22Rv1 (cell line): Measurements from ENCODE around the gene INPP5D.

Experiments
- CTCF ChIP-seq: fragments of 450-650 bp; IDR thresholded peaks from 2 replicates; pipeline ENCODE4 v1.5.1; 2017; ENCODE audit warnings: mild to moderate bottlenecking
- ZFX ChIP-seq: fragments of 450-650 bp; IDR thresholded peaks from 2 replicates; pipeline ENCODE4 v1.6.1; 2017; ENCODE audit warnings: antibody characterized with exemption, borderline replicate concordance

- TF ChIP-seq CTCF (no peak), ZFX (no peak)
These were observed 5.9 kb downstream of the INPP5D start for GRCh38 chr2:233065954-233066470.
